Activated CD8-positive, alpha-beta memory T cell treated with anti-CD3 and anti-CD28 coated beads for 24 hours (primary cell): ENCODE results near the gene GALE.
"Not testable (repeated sequence)": the region's sequence is repeated elsewhere in the genome, so short reads cannot be mapped to it uniquely, and the experiment has no call there.

ENCODE experiments used
- DNase-seq: peaks from one replicate; pipeline ENCODE4 v3.0.0-alpha.2; 2020

Gene GALE

DNA sequence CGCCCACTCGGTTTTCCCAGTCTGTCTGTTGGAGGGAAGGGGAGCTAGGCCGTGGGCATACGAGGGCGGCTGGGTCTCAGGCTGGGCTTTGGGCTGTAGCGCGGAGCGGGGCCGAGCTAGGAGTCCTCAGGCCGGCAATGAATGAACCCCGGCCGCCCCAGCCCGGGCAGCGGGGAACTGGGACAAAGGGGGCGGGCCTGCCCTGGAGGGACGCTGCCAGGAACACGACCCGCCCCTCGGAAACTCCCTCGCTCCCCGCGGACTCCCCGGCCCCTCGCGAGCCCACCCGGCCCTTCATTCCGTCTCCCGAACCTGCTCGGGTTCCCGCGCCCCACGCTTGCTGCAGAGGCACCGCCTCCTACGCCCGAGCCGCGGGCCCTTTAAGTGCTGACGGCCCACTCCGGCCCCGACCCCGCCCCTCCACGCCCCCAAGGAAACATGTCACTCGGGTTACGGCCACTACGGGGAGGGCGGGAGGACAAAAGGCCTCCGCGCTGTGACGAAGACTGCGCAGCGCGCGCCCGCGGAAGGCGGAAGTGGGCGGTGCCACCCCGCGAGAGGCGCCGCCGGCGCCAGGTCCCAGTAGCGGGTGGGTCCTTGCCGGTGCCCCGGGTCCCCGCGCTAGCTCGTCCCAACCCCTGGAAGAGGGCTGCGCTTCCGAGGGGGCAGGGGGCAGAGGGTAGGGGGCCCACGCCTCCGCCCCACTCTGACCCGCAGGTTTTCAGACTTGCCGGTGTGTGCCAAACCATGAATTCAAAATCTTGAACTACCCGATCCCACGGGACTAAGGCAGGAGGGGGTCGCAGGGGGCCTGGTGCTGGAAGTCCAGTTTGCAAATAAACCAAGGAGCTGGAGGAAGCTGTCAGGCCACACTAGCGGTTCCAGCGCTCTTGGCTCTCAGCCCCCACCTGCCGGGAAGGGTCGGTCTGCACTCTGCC is at the start of gene GALE:
Gene GALE, minus strand, starts transcription at position 355 of the 938 bp plus-strand sequence. CDS start 1,747 bp downstream, outside the sequence.
- DNase-seq, result peak; percentile 99

DNA sequence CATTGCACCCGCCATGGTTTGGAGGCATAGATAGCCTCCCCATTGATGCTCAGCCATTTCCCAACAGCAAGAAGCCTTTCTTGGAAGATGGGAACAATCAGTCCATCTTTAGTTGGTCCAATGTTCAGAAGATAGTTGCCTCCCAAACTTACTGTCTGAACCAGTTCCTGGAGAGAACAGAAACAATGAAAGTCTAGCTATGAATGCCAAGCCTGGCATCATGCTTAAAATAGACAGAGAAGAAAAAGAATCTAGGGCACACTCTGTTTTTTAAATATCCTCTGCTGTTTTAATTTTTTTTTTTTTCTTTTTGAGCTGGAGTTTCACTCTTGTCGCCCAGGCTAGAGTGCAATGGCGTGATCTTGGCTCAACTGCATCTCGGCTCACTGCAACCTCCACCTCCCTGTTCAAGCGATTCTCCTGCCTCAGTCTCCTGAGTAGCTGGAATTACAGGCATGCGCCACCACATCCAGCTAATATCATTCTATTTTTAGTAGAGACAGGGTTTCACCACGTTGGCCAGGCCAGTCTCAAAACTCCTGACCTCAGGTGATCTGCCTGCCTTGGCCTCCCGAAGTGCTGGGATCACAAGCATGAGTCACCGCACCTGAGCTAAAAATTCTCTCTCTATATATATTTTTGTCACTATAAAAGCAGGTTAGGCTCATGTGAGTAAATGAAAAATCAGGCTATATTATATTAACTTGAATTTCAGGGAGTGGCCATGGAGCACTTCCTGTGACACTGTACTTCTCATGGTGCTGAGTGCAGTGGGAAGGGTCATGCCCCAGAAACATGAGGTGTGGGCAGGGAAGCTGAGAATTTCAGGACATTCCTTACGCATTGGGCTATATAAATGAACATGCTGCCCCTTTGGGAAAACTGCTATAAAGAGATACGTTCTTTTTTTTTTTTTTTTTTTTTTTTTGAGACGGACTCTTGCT is 48.4 kb upstream of the GALE start:
- DNase-seq, result no peak

DNA sequence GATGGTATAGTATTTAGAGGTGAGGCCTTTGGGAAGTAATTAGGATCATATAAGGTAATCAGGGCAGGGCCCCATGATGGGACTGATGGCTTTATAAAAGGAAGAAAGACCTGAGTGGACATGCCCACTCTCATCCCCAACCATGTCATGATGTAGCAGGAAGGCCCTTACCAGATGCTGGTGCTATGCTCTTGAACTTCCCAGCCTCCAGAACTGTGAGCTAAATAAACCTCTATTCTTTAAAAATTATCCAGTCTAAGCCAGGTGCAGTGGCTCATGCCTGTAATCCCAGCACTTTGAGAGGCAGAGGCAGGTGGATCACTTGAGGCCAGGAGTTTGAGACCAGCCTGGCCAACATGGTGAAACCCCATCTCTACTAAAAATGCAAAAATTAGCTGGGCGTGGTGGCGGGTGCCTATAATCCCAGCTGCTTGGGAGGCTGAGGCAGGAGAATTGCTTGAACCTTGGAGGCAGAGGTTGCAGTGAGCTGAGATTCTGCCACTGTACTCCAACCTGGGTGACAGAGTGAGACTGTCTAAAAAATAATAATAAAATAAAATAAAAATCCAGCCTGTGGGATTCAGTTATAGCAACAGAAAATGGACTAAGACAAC is 47.0 kb upstream of the GALE start:
- not testable (repeated sequence) for DNase-seq

DNA sequence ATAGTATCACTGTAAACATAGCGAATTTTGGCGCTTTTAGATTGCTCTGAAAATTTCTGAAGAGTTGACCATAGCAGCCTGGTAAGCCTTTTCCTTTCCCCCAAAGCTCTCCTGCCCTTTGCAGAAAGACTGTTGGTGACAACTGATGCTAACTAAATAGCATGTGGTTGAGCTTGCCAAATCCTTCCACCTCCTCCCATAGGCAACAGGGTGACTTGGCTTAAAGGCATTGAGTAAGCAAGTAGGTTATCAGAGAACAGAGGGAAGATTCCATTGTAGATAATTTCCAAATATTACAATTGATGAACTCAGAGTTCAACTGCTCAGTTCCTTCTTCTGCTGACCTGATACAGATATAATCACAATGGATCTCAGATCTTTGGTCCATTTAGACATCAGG is 44.6 kb upstream of the GALE start:
- DNase-seq, result no peak

DNA sequence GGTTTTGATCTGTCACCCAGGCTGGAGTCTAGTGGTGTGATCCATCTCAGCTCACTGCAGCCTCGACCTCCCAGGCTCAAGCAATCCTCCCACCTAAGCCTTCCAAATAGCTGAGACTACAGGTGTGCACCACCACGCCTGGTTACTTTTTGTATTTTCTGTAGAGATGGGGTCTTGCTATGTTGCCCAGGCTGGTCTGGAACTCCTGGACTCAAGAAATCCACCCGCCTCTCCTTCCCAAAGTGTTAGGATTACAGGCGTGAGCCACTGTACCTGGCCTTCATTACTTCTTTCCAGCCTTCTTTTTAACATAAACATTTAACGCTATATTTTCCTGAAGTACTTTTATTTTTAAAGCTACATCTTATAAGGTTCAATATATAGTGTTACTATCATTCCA is 43.1 kb upstream of the GALE start:
- DNase-seq, result no peak

DNA sequence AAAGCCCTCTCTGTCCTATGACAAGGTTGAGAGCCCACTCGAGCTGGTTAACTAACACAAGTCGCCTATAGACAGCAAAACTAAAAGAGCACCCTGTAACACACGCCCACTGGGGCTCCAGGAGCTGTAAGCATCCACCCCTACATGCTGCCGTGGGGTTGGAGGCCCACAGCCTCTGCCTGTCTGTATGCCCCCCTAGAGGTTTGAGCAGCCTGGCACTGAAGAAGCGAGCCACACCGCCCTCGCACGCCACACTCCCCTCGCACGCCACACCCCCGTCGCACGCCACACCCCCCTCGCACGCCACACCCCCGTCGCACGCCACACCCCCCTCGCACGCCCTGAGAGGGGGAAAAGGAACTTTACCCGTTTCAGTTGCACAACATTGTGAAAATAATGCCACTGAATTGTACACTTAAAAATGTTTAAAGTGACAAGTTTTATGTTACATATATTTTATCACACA is 37.9 kb upstream of the GALE start:
- DNase-seq, result peak; percentile 90

DNA sequence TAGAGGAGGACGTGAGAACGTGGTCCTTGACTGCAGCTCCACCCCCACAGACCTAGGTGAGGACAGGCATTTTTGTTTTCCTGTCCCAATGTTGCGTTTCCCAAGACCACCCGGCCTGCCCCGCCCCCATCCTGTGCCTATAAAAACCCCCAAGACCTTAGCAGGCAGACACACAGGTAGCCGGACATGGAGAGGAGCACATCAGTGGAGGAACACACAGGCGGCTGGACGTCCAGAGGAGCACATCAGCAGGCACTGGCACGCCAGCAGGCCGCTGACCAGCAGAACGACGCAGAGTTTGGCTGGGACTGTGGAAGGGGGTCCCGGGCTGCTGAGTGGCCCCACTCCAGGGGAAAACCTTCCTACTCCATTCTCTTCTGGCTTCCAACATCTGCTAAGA is 37.4 kb upstream of the GALE start:
- peak; percentile 57 for DNase-seq

DNA sequence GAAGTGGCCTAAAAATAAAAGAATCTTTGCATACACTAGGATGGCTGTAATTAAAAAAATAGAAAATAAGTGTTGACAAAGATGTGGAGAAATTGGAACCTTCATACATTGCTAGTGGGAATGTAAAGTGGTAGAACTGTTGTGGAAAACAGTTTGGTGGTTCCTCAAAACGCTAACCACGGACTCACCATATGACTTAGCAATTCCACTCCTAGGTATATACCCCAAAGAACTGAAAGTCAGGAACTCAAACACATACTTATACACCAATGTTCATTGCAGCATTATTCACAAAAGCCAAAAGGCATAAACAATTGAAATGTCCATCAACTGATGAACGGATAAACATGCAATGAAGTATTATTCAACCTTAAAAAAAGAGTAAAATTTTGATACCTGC is 35.5 kb upstream of the GALE start:
- DNase-seq, result no peak

DNA sequence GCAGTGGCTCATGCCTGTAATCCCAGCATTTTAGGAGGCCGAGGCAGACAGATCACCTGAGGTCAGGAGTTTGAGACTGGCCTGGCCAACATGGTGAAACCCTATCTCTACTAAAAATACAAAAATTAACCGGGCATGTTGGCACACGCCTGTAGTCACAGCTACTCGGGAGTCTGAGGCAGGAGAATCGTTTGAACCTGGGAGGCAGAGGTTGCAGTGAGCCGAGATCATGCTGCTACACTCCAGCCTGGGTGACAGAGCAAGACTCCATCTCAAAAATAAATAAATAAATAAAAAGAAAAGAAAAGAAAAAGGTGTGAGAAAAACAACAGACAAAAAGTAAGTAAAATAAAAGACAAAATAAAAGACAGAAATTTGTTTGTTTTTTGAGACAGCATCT is 33.6 kb upstream of the GALE start:
- not testable (repeated sequence) for DNase-seq

DNA sequence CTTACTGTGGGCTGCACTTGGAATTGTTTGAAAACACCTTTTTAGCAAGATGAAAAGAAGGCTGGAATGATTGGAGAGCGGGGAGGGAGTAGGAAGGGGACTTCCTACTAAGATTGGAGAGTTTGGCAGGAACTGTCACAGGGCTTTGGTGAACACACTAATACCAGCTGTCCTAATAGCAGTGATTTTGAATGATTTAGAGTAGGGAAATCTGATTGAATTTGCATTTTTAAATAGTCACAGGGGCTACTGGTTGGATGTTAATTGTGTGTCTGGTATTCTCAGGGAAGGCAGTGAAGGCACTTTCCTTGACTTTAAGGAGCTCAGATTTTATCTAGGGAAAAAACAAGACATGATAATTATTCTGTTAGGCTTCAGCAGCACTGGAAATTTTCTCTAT is 27.2 kb upstream of the GALE start:
- DNase-seq, result no peak

DNA sequence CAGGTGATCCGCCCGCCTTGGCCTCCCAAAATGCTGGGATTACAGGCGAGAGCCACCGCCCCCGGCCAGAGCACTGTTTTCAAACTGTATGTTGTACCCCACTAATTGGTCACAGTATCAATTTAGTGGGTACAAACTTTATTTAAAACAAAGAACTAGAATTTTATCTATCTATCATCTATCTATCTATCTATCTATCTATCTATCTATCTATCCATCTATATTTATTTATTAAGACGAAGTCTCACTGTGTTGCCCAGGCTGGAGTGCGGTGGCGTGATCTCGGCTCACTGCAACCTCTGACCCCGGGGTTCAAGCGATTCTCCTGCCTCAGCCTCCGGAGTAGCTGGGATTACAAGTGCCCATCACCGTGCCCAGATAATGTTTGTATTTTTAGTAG is 26.0 kb upstream of the GALE start:
- not testable (repeated sequence) for DNase-seq

DNA sequence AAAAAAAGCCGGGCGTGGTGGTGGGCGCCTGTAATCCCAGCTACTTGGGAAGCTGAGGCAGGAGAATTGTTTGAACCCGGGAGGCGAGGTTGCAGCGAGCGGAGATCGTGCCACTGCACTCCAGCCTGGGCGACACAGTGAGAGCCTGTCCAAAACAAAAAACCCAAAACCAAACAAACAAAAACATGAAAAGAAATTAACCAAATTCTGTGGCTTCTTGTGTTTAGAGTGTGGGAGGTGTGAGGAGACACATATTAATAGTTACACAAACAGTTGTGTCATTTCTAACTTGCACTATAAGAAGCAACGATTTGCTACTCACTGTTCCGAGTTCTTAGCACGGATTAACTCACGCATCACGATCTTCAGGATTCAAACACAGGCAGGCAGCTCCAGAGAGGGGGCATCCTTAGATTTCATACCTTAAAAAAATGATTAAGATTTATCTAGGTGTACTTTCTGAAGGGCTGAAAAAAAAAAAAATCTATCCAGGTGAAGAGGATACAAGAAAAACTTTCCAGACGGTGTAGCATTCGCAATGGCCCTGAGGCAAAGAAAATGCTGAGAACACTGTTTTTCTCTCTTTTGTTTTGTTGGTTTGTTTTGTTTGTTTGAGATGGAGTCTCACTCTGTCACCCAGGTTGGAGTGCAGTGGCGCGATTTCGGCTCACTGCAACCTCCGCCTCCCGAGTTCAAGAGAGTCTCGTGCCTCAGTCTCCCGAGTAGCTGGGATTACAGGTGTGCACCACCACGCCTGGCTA is 25.4 kb upstream of the GALE start:
- DNase-seq, result no peak

DNA sequence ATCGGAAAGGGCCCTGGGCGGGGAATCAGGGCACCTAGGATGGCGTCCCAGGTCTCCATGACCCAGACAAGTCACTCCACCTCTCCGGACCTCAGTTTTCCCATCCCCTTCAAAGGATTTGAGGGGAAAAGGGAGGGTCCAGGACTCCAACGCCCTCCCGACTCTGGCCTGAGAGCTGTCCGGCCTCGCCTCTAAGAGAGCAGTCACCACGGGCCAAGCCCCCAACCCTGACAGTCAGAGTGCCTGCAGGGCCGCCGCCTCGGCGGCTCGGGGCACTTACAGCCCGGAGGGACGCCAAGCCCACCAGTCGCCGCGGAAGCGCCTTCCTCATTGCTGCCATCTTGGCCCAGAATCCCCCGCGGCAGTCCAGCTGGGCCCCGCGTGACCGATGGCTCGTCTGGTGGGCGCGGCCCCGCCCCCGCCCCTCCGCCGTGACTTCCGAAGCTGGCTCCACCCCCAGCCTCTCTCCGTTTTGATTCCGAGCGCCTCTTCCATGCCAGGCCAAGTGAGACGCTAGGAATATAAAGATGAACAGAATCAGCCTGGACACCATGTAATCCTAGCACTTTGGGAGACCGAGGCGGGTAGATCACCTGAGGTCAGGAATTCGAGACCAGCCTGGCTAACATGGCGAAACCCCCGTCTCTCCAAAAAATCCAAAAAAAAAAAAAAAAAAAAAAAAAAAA is 24.7 kb upstream of the GALE start, which contains the start of gene HMGCL:
Gene HMGCL, minus strand, starts transcription at position 354 of the 686 bp plus-strand sequence. Its CDS starts 14 bp downstream, at position 340.
- peak; percentile 94 for DNase-seq

DNA sequence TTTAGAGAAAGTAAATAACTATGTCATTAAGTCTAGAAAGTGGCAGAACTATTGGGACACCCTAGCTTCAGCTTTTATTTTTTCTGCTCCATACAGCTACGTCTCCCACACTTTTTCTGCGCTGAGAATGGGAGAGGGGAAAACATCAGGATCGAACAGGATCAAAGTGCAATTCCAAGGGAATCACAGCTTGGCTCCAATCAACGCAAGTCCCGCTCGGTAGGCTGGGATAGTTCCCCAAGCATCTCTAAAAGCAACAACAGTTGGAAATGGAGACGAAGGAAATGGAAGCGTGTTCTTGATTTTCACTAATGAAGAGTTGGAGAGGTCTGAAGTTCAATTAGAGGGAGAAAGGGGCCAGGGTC is 24.1 kb upstream of the GALE start:
- DNase-seq, result no peak

DNA sequence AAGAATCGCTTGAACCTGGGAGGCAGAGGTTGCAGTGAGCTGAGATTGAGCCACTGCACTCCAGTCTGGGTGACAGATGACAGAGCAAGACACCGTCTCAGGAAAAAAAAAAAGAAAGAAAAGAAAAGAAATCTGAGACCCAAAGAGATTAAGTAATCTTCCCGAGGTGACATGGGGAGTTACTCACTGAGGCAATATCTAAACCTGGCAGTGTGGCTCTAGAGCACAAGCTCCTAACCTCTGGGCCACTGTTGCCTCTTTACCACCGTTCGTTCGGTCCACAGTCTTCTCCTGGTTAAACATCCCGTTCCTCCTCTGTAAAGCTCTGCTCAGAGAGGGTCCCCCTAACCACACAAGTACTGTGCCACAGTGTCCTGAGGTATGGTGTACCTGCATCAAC is 23.2 kb upstream of the GALE start:
- no peak for DNase-seq

DNA sequence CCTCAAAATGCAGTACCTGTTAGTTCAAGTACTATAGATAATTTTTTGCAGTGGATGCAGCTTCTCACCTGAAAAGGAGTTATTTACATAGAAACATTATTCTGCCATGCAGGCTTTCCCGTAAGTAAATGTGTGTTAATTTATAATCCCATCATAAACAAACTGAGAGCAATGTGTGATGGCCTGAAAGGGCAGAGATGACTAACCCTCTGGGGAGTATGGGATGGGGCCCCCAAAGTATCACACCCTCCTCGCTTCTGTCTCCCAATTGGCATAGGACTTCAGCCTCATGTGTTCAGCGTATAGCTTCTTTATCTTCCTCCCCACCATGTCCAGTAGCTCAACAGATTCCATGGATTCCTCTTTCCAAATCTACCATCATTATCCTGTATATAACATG is 17.1 kb upstream of the GALE start:
- no peak for DNase-seq

DNA sequence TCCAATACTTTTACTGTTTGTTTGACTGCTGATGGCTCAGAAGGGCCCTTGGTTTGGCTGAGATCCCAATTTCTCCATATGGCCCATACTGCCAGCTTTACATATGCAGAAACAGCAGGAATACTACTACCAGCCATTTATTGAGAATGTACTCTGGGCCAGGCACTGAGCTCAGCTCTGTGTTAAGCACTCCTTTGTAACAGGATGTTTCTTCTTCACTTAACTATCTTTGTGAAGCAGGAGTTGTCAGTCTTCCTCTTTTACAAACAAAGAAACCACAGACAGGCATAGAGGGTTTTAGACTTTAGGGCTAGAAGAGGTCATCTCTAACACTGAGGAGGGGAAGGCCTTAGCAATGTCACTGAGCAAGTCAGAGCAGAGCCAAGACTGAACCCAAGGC is 16.4 kb upstream of the GALE start:
- no peak for DNase-seq

DNA sequence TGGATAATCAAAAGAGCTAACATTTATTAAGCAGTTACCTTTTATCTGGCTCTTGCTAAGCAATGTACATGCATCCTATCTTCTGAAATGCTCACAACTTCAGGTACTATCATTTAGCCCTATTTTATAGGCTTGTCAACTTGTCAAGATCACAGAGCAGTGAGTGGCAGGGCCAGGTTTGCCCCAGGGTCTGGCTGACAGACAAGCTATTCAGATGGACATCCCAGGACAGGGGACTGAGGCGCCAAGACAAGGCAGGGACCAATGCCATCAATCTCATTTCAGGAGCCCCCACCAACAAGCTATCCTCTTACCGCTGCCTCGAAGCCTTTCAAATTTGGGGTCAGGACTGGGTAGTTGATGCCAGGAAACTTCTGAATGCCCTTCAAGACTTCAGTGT is 15.8 kb upstream of the GALE start:
- no peak for DNase-seq

DNA sequence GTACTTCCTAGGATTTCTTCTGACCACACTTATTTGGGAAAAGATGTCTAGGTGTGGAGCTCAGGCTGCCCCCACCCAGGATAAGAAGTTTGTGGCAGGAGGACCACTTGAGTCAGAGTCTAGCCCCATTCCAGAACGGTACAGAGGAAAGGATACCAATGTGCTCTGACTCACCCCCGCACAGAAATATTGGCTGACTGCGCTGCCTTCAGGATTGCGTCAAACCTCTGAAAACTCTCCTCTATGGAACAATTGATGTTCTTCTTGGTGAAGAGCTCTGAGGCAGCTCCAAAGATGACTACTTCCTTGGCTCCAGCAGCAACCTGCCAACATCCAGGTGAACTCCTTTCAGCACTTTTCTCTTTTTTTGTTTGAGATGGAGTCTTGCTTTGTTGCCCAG is 13.5 kb upstream of the GALE start:
- no peak for DNase-seq

DNA sequence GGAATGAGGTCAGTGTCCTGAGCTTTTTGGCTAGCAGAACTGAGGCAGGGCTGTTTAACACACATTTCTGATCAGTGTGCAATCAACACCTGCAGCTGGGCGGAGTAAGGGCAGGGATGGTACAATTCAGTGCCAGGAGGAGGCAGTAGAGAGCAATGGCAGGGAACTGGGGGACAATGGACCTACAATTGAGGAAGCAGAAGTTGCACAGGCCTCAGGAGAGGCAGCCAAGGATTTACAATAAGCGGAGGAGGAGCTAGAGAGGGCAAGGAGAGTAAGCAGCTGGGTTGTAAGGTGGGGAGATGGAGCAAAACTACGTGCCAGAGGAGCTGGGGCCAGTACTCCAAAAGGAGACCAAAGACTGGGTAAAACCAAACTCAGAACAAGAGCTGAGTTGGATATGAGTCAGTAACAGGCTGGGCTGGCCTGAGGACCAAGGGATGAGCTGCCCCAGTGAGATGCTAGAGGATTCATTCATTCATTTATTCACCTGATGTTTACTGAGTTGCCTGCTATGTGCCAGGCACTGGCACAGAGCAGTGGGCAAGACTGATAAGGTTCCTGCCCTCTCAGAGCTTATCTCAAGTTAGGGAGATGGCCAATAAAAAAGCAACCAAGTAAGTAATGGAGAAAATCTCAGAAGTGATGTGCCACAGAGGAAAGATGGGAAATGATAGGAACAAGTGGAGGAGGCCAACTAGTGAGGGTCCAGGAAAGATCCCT is 10.4 kb upstream of the GALE start:
- peak; percentile 78 for DNase-seq

DNA sequence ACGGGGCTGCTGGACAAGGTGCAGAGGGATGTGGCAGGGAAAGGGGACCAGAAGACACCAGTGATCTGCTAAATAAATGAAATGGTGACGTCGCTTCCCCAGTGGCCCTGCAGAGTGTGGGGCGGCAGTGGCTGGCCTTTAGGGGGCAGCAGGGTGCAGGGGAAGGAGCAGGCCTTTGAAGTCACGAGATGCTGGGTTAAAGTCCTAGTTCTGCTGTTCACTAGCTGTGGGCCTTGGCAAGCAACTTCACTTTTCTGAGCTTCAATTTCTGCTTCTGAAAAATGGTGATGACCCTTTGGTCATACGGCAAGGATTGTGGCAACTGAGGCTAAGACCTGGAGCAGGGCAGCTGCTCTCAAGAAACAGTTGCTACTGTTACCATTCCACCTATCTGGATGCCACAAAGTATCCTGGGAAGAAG is 9.2 kb upstream of the GALE start:
- peak; percentile 89 for DNase-seq
